ENCODE results near the gene ATP5F1B.

GRCh38 chr12:56604355-56604754, 41.4 kb downstream of the ATP5F1B start:
- TF ChIP-seq CTCF (IDR thresholded peaks at IDR 0.05) (no peak), POLR2A (IDR thresholded peaks at IDR 0.05) (no peak), POLR2AphosphoS5 (IDR thresholded peaks at IDR 0.05; ENCODE audit: insufficient read depth in 1 of 2, low read depth in 1 of 2) (no peak)

Measured in vagina (tissue), 2 donors.